Cardiac septum (tissue), 1 donor: Measurements from ENCODE around the gene CYP4F11. TPM values are rescaled to one million over a fixed set of nuclear protein-coding genes. Genes with fewer than 3 reads are reported as not detected.
"Not testable (repeated sequence)": the region's sequence is repeated elsewhere in the genome, so short reads cannot be mapped to it uniquely, and the experiment has no call there.

Source experiments
- DNase-seq: peaks from one replicate; pipeline ENCODE4 v3.0.0-alpha.2; 2020; ENCODE audit warnings: low spot score
- intact Hi-C: fragments of 100-400 bp; cut with DNase I; formaldehyde crosslinking; loops from one replicate; pipeline ENCODE4 v1.14.0; 2022
- total RNA-seq: library from RNA; stranded (reverse); fragmentation: NEBNext Ultra II Directional; extraction: Animal tissue kit (Norgen Biotek cat#: 25700); gene quantifications from one replicate; pipeline ENCODE4 v1.2.1, GENCODE V29; 2021
- donor health status: DM: no; HTN: no; CAD: no.

The CYP4F11 gene
- total RNA-seq, 1 donor from 2014 or later, result 0.81 TPM

GRCh38 chr19:15926484-15926883, 7.8 kb downstream of the CYP4F11 start:
- DNase-seq, result no peak
- intact Hi-C loops, result no loop called here

GRCh38 chr19:15923702-15924101, 10.6 kb downstream of the CYP4F11 start:
- intact Hi-C loops, result no loop called here
- DNase-seq, result no peak

- DNase-seq, result no peak
- intact Hi-C loops, result no loop called here
Measured at GRCh38 chr19:15922021-15922420, 12.3 kb downstream of the CYP4F11 start.

- intact Hi-C loops, result no loop called here
- DNase-seq, result no peak
Measured at GRCh38 chr19:15919243-15919642, 15.1 kb downstream of the CYP4F11 start.

- no peak for DNase-seq
- intact Hi-C loops, result no loop called here
Measured at GRCh38 chr19:15915109-15915508, 19.2 kb downstream of the CYP4F11 start.

GRCh38 chr19:15913830-15914229, 20.5 kb downstream of the CYP4F11 start:
- no peak for DNase-seq
- intact Hi-C loops, result no loop called here

GRCh38 chr19:15913384-15913783, 20.9 kb downstream of the CYP4F11 start:
- DNase-seq, result no peak
- intact Hi-C loops, result no loop called here

GRCh38 chr19:15911599-15912235, 22.6 kb downstream of the CYP4F11 start:
- intact Hi-C loops, result no loop called here
- DNase-seq, result no peak

- DNase-seq, result no peak
- intact Hi-C loops, result no loop called here
Measured at GRCh38 chr19:15905026-15905425, 29.3 kb downstream of the CYP4F11 start.

- DNase-seq, intact Hi-C loops: not testable (repeated sequence)
Measured at GRCh38 chr19:15902898-15903297, 31.4 kb downstream of the CYP4F11 start.

- DNase-seq, result no peak
- intact Hi-C loops, result no loop called here
Measured at GRCh38 chr19:15902254-15902653, 32.1 kb downstream of the CYP4F11 start.

- intact Hi-C loops, result no loop called here
- no peak for DNase-seq
Measured at GRCh38 chr19:15900504-15900903, 33.8 kb downstream of the CYP4F11 start.

GRCh38 chr19:15900032-15900431, 34.3 kb downstream of the CYP4F11 start:
- intact Hi-C loops, DNase-seq: not testable (repeated sequence)

GRCh38 chr19:15899561-15899960, 34.8 kb downstream of the CYP4F11 start:
- intact Hi-C loops, DNase-seq: not testable (repeated sequence)

- intact Hi-C loops, result no loop called here
- DNase-seq, result no peak
Measured at GRCh38 chr19:15897738-15898276, 36.5 kb downstream of the CYP4F11 start, which contains the start of gene CYP4F2. CYP4F2 (minus strand) TSS chr19:15898074; CDS start chr19:15897611, 463 bp downstream.

- DNase-seq, result no peak
- intact Hi-C loops, result no loop called here
Measured at GRCh38 chr19:15897026-15897737, 37.1 kb downstream of the CYP4F11 start.

- intact Hi-C loops, result no loop called here
Measured at GRCh38 chr19:15895876-15896430, 38.4 kb downstream of the CYP4F11 start.

GRCh38 chr19:15894359-15894758, 40.0 kb downstream of the CYP4F11 start:
- DNase-seq, result no peak
- intact Hi-C loops, result no loop called here

More at GRCh38 chr19:15895876-15896430, 38.4 kb downstream of the CYP4F11 start:
- no peak for DNase-seq

GRCh38 chr19:15893477-15893876, 40.9 kb downstream of the CYP4F11 start:
- intact Hi-C loops, result no loop called here
- no peak for DNase-seq

GRCh38 chr19:15892012-15892411, 42.3 kb downstream of the CYP4F11 start:
- DNase-seq, result no peak
- intact Hi-C loops, result no loop called here

GRCh38 chr19:15891434-15891833, 42.9 kb downstream of the CYP4F11 start:
- intact Hi-C loops, result no loop called here
- DNase-seq, result no peak
